KOPT-K1 (cell line): ENCODE data around the gene SPATA6L.

ENCODE experiments used
- H3K27ac ChIP-seq: fragments of 200-600 bp; sonication (generic); 2 replicates; pipeline ENCODE4 v1.5.1; 2016; ENCODE audit warnings: antibody characterized with exemption, mild to moderate bottlenecking, low read depth, low read length; ENCODE audit not compliant: poor library complexity, severe bottlenecking
- H3K36me3 ChIP-seq: fragments of 200-600 bp; sonication (generic); 2 replicates; pipeline ENCODE4 v1.5.1; 2017; ENCODE audit warnings: antibody characterized with exemption, mild to moderate bottlenecking, low read length, moderate library complexity; ENCODE audit not compliant: insufficient read depth
- H3K9me3 ChIP-seq: fragments of 200-600 bp; sonication (generic); 2 replicates; pipeline ENCODE4 v1.5.1; 2017; ENCODE audit warnings: antibody characterized with exemption, low read length, mild to moderate bottlenecking; ENCODE audit not compliant: insufficient read depth, poor library complexity, severe bottlenecking

SPATA6L gene

DNA sequence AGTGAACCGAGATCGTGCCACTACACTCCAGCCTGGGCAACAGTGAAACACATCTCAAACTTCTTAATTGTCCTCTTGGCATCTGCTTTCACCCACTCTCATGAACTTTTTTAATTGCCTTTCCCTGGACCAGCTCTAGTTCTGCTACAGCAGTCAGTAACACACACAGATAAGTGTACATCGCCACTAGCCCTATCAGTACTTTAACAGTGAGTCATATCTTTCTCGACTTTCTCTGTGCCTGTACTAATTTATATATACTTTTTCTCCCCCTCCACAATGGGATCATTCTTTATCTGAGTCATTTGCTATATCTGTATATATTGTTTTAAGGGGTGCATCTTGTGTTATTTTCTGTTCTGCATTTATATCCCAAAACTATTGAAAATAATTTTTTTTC is 19.8 kb upstream of the SPATA6L start:
- no peaks in the 10 kb centered on the region for H3K9me3 ChIP-seq
- no peak overlapping the region for H3K27ac ChIP-seq
- peaks cover 58% of the 10 kb centered on the region for H3K36me3 ChIP-seq

DNA sequence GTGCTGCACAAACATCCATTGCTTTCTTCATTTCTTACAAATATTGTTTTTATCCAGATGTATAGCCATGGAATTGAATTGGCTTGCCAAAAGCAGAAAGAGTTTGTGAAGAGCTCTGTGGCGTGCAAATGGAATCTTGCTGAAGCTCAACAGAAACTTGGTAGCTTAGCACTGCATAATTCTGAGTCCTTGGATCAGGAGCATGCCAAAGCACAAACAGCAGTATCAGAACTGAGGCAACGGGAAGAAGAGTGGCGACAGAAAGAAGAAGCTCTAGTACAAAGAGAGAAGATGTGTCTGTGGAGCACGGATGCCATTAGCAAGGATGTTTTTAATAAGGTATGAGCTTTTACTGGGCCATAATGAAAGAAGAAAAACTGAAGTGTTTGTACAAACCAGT is 18.5 kb upstream of the SPATA6L start:
- H3K9me3 ChIP-seq = no peaks in the 10 kb centered on the region
- peaks cover 45% of the 10 kb centered on the region for H3K36me3 ChIP-seq
- no peak overlapping the region for H3K27ac ChIP-seq

DNA sequence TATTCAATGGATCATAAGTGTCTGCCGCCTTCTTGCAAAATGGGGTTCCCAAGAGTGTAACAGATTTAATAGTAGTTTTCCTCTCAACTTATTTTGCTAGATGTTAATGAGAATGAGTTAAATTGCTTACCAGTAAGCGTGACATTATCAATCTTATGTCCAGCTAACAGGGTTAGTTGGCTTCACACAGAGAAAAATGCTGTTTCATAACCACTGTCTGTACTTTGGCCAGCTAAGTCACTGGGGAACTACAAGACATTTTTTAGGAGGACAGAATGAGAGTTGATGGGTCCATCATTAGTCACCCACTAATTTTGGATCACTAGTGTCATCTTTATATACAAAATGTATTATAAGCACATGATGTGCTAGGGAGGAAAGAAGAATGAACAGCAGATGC is 14.5 kb upstream of the SPATA6L start:
- Histone ChIP-seq H3K36me3 (peaks cover 19% of the 10 kb centered on the region; the same call in 1 of the 2 replicates), H3K9me3 (no peaks in the 10 kb centered on the region), H3K27ac (no peak overlapping the region)

DNA sequence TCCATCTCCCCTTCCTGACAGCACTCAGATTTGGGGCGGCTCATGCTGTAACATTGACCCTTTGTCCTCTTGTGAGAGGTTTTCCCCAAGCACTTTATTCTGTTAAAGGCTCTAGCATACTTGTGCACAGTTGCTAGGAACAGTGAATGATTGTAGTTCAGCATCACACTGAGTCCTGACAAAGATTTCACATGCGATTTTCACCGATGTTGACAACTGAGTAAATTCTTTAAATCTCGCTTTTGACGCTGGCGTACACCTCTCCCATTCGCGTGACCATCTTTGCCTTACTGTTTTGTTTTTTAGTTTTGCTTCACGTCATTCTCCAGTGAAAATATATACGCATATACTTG is 13.9 kb upstream of the SPATA6L start:
- Histone ChIP-seq H3K27ac (peak overlapping the region; percentile 91), H3K9me3 (no peaks in the 10 kb centered on the region), H3K36me3 (peaks cover 13% of the 10 kb centered on the region; the same call in 1 of the 2 replicates)

- no peaks in the 10 kb centered on the region for H3K9me3 ChIP-seq
- H3K36me3 ChIP-seq = peaks cover 7% of the 10 kb centered on the region; the same call in 1 of the 2 replicates
- peak within 1 kb of the TSS; percentile 91 for H3K27ac ChIP-seq
Measured at GRCh38 chr9:4679268-4680172, 13.2 kb upstream of the SPATA6L start, which contains the start of gene CDC37L1. TSS of gene CDC37L1 (plus strand) at chr9:4679569. CDS start at chr9:4679768, 199 bp downstream.

- H3K9me3 ChIP-seq = no peaks in the 10 kb centered on the region
- H3K36me3 ChIP-seq = peaks cover 7% of the 10 kb centered on the region; the same call in 1 of the 2 replicates
- H3K27ac ChIP-seq = peak overlapping the region; percentile 91
Measured at GRCh38 chr9:4678679-4679267, 12.5 kb upstream of the SPATA6L start.

- H3K36me3 ChIP-seq = no peaks in the 10 kb centered on the region
- no peak overlapping the region for H3K27ac ChIP-seq
- no peaks in the 10 kb centered on the region for H3K9me3 ChIP-seq
Measured at GRCh38 chr9:4677392-4677791, 11.1 kb upstream of the SPATA6L start.

DNA sequence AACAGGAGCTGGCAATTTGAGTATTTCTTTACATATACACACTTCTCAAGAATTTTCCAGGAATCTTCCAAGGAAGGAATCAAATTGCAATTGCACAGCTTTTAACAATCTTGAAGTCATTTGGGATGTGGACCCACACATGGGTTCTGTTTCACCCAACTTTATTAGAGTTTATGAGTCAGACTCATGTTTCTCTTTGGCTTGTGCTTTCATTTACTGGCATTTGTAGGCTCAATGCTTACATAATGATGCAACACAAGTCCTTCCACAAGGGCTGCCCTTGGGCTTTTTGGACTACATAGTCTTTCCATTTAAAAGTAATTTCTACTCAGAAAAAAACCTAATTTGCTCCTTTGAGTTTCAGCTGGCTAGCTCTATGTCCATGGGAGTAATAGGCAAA is 8.5 kb upstream of the SPATA6L start:
- Histone ChIP-seq H3K36me3 (no peaks in the 10 kb centered on the region), H3K27ac (no peak overlapping the region)

GRCh38 chr9:4671737-4672136 is 5.5 kb upstream of the SPATA6L start:
- H3K27ac ChIP-seq = no peak overlapping the region
- no peaks in the 10 kb centered on the region for H3K36me3 ChIP-seq
- H3K9me3 ChIP-seq = no peaks in the 10 kb centered on the region

More for the DNA sequence above, 8.5 kb upstream of the SPATA6L start:
- no peaks in the 10 kb centered on the region for H3K9me3 ChIP-seq

DNA sequence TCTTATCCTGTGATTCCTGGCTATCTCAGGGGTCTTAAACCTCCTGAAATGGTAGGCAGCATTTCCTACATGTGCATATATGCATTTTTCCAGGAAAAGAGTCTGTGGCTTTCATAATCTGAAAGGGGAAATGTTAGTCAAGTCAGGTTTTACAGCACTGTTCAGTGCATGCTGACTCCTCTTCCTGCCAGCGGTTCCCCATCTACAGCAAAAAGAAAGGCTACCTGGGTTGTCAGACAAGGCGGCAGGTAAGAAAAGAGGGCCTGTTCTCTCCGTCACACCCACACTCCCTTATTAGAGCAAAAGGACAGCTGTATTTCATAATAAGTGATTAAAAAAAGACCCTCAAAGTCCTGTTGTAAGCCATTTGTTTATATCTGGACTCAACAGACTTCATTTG is 4.3 kb upstream of the SPATA6L start:
- H3K9me3 ChIP-seq = no peaks in the 10 kb centered on the region
- H3K27ac ChIP-seq = no peak overlapping the region
- no peaks in the 10 kb centered on the region for H3K36me3 ChIP-seq

GRCh38 chr9:4669890-4670289 is 3.6 kb upstream of the SPATA6L start:
- no peak overlapping the region for H3K27ac ChIP-seq
- no peaks in the 10 kb centered on the region for H3K36me3 ChIP-seq

DNA sequence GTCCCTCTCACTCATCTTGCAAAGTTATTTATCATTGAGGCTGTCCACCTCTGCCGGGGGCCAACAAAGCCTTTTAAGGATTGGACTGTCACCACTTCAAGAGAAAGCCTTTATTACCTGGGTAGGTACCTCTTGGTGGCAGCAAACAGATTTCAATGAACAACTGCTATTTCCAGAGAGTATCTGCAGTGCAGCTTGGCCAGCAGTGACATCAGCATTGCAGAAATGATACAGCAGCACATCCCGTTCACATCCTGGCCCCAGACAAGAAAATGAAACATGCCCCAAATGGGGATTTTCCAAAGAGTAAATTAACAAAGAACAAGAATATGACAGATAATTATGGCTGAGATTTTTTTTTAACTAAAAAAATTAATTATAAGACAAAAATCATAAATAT is 2.3 kb upstream of the SPATA6L start:
- Histone ChIP-seq H3K9me3 (no peaks in the 10 kb centered on the region), H3K36me3 (no peaks in the 10 kb centered on the region), H3K27ac (no peak overlapping the region)

More at GRCh38 chr9:4669890-4670289, 3.6 kb upstream of the SPATA6L start:
- H3K9me3 ChIP-seq = no peaks in the 10 kb centered on the region

DNA sequence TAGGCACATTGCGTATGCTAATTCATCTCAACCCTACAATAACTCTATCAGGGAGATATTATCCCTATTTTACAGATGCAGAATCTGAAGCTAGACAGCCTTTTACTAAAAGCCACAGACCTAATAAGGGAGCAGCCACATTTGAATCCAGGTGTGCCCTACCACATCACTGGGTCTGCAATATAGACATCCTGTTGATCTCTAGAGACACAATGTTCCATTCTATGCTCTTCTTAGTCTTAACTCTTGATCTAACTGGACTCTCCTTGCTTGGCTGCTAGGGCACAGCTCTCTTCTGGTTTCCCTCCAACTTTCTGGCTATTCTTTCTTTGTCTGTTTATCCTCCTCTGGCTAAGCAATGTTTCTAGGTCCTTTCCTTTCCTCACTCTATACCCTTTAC is 1.4 kb upstream of the SPATA6L start:
- no peaks in the 10 kb centered on the region for H3K9me3 ChIP-seq
- H3K27ac ChIP-seq = no peak overlapping the region
- H3K36me3 ChIP-seq = no peaks in the 10 kb centered on the region

DNA sequence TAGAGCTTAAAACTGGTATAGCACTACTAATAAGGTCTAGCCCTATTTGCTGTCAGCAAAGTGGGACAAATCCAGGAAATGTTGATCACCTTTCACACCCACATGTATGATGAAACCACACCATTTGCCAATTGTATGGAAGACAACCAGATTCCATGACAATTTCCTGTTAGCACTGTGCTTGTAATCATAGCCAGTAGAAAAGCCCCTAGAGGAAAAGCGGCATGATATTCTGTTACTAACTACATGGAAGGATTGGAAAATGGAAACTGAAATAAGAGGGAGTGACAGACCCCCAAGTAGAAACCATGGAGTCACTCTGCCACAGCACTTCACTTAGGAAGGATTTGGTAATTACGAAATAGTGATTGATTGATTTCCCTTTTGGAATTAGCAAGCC is 923 bp downstream of the SPATA6L start:
- H3K27ac ChIP-seq = no peak overlapping the region
- H3K36me3 ChIP-seq = no peaks in the 10 kb centered on the region
- no peaks in the 10 kb centered on the region for H3K9me3 ChIP-seq

DNA sequence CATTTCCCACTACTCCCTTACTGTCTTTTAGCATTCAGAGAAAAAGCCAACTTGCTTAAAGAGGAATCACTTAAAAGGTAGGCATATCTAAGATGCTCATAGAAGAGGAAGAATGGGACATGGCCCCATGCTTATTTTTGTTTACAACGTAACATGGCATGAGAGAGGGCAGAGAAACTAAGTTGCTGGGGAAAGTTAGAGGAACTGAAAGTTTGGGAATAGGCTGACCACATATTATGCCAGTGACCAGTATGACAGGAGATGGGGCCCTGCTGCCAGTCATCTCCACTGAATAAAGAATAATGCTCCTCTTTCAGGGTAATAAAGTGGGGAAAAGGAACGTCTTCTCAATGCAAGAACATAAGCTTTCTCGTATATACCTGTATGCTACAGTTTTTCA is 2.3 kb downstream of the SPATA6L start:
- H3K9me3 ChIP-seq = no peaks in the 10 kb centered on the region
- no peak overlapping the region for H3K27ac ChIP-seq
- H3K36me3 ChIP-seq = no peaks in the 10 kb centered on the region
